B cell (primary cell): ENCODE measurements around the gene PLXDC1. TPM values are rescaled to one million over a fixed set of nuclear protein-coding genes. Genes with fewer than 3 reads are reported as not detected.

Source experiments
- ATAC-seq: fragments of 200-7000 bp; cut with Tn5 transposase; one replicate; pipeline ENCODE4 v1.10.0; 2021; ENCODE audit warnings: low read depth, mild to moderate bottlenecking, moderate number of reproducible peaks, moderate library complexity
- CTCF ChIA-PET: fragments of 350-600 bp; sonication (Branson Sonifier 250); formaldehyde crosslinking; loops from one replicate; lab custom pipeline; 2021; ENCODE audit warnings: antibody characterized with exemption, inconsistent platforms; lab: Charles Lee
- POLR2A ChIA-PET: fragments of 350-600 bp; sonication (Branson Sonifier 250); formaldehyde crosslinking; loops from one replicate; lab custom pipeline; 2021; ENCODE audit warnings: antibody characterized with exemption; lab: Charles Lee
- DNase-seq: peaks from one replicate; pipeline ENCODE4 v3.0.0; 2013
- H2AFZ ChIP-seq: 2 replicates; pipeline ENCODE4 v1.6.1; 2012; ENCODE audit warnings: mild to moderate bottlenecking, low read depth, low read length; ENCODE audit not compliant: insufficient read depth, poor library complexity, severe bottlenecking
- H3K27ac ChIP-seq, 2 donors: 1 replicate in 1 of 2; 2 replicates in 1 of 2; pipeline ENCODE4 v1.5.1; 2012 to 2013; ENCODE audit warnings: low read length in 2 of 2, mild to moderate bottlenecking in 2 of 2, moderate library complexity in 1 of 2
- H3K27me3 ChIP-seq, 4 experiments: fragments of 200-600 bp in 1 of 4; sonication (generic) in 1 of 4; replicated peaks in 1 of 4; 1 replicate in 2 of 4; 2 replicates in 2 of 4; pipeline versions ENCODE4 v1.6.1 to v1.7.0; 2013 to 2016; ENCODE audit warnings: low read length in 3 of 4, mild to moderate bottlenecking in 2 of 4, mixed read lengths in 1 of 4, moderate library complexity in 1 of 4; ENCODE audit not compliant: insufficient read depth in 4 of 4, control insufficient read depth in 3 of 4; ENCODE audit errors: control extremely low read depth in 1 of 4
- H3K36me3 ChIP-seq, 2 experiments: replicated peaks in 1 of 2; 1 replicate in 1 of 2; 2 replicates in 1 of 2; pipeline versions ENCODE4 v1.6.1 to v1.7.1; 2013; ENCODE audit warnings: low read length in 1 of 2; ENCODE audit not compliant: insufficient read depth in 2 of 2, control insufficient read depth in 1 of 2; ENCODE audit errors: control extremely low read depth in 1 of 2, extremely low read depth in 1 of 2
- H3K4me1 ChIP-seq, 2 donors: fragments of 200-600 bp in 1 of 2; sonication (generic) in 1 of 2; 1 replicate in 1 of 2; 2 replicates in 1 of 2; pipeline versions ENCODE4 v1.5.1 to v1.6.1; 2013 to 2017; ENCODE audit warnings: low read length in 2 of 2; ENCODE audit not compliant: control insufficient read depth in 2 of 2, insufficient read depth in 2 of 2
- H3K4me2 ChIP-seq: replicated peaks from 2 replicates; pipeline ENCODE3; 2012; ENCODE audit warnings: mild to moderate bottlenecking, low read depth, low read length; ENCODE audit not compliant: poor library complexity, severe bottlenecking
- H3K4me3 ChIP-seq, 5 experiments: fragments of 200-600 bp in 1 of 5; sonication (generic) in 1 of 5; 1 replicate in 3 of 5; 2 replicates in 2 of 5; pipeline versions ENCODE4 v1.5.1 to v1.7.0; 2011 to 2016; ENCODE audit warnings: low read length in 4 of 5, mild to moderate bottlenecking in 4 of 5, low read depth in 2 of 5, control low read depth in 1 of 5, moderate library complexity in 1 of 5; ENCODE audit not compliant: insufficient read depth in 1 of 5; ENCODE audit errors: control extremely low read depth in 1 of 5, extremely low read depth in 1 of 5
- H3K79me2 ChIP-seq: fragments of 200-600 bp; sonication (generic); one replicate; pipeline ENCODE4 v1.6.0; 2016; ENCODE audit warnings: low read length; ENCODE audit not compliant: control insufficient read depth, insufficient read depth
- H3K9ac ChIP-seq: fragments of 200-600 bp; sonication (generic); 2 replicates; pipeline ENCODE4 v1.6.1; 2017; ENCODE audit warnings: mild to moderate bottlenecking, low read length, moderate library complexity
- H3K9me3 ChIP-seq, 3 donors: one replicate each; pipeline versions ENCODE4 v1.6.1 to v1.7.1; 2013; ENCODE audit warnings: low read length in 2 of 3; ENCODE audit not compliant: control insufficient read depth in 2 of 3, insufficient read depth in 1 of 3; ENCODE audit errors: control extremely low read depth in 1 of 3
- H4K20me1 ChIP-seq: 2 replicates; pipeline ENCODE4 v1.6.0; 2012; ENCODE audit warnings: mild to moderate bottlenecking, low read length; ENCODE audit not compliant: insufficient read depth, control insufficient read depth, poor library complexity, severe bottlenecking
- H3K27ac Mint-ChIP-seq: one replicate; pipeline ENCODE4 v1.8.0; 2021; ENCODE audit warnings: mixed read lengths
- H3K27me3 Mint-ChIP-seq: one replicate; pipeline ENCODE4 v1.8.0; 2021; ENCODE audit warnings: mixed read lengths
- H3K4me1 Mint-ChIP-seq: one replicate; pipeline ENCODE4 v1.8.0; 2021; ENCODE audit warnings: mixed read lengths
- H3K4me3 Mint-ChIP-seq: one replicate; pipeline ENCODE4 v1.8.0; 2021; ENCODE audit warnings: mixed read lengths
- H3K9me3 Mint-ChIP-seq: one replicate; pipeline ENCODE4 v1.8.0; 2022; ENCODE audit warnings: mixed read lengths; ENCODE audit not compliant: insufficient read depth
- CTCF ChIP-seq: fragments of 200-600 bp; IDR thresholded peaks from one replicate; pipeline ENCODE4 v1.8.0; 2022; ENCODE audit warnings: antibody characterized with exemption, mild to moderate bottlenecking
- EZH2 ChIP-seq: IDR thresholded peaks from 2 replicates; pipeline ENCODE4 v1.6.1; 2012; ENCODE audit warnings: borderline replicate concordance, low read depth, mild to moderate bottlenecking, moderate library complexity, low read length; ENCODE audit not compliant: insufficient read depth, poor library complexity, severe bottlenecking
- WGBS: methylation state at CpG from one replicate; pipeline ENCODE4 v1.1.5; 2013; ENCODE audit warnings: missing lambda C conversion rate; ENCODE audit not compliant: insufficient coverage; 5-methylcytosine and 5-hydroxymethylcytosine counted together
- intact Hi-C: fragments of 100-400 bp; cut with micrococcal nuclease; formaldehyde crosslinking; loops from one replicate; pipeline ENCODE4 v1.10.0; 2022
- polyA plus RNA-seq: library from polyadenylated mRNA; depleted of rRNA; stranded (reverse); fragments of >200 nt; gene quantifications from 2 replicates; pipeline ENCODE4 v1.2.3, GENCODE V29; 2012
- total RNA-seq, 2 donors: library from RNA; stranded (reverse); fragments of 120-200 nt in 1 of 2; gene quantifications; 1 replicate in 1 of 2; 2 replicates in 1 of 2; pipeline versions ENCODE4 v1.2.3 to v1.2.4, GENCODE V29; 2013 to 2022

The PLXDC1 gene
- total and polyA plus RNA-seq, 2 donors (not counting 1 experiment from before 2014, with no cell fraction given), result 0.69 TPM; not detected in 1

- Histone ChIP-seq H3K9ac (peak overlapping the region; percentile 86), H3K36me3 (no peaks in the 10 kb centered on the region), H4K20me1 (no peaks in the 10 kb centered on the region), H3K9me3 (no peaks in the 10 kb centered on the region), H3K4me3 (peak overlapping the region in 3 of 5 experiments; percentile 62 to 91 (median 82)), H3K4me2 (peak overlapping the region; percentile 93), H2AFZ (peak overlapping the region; percentile 64), H3K27me3 (peaks cover 0 to 35% (median 17%) of the 10 kb centered on the region in 4 experiments), H3K79me2 (no peaks in the 10 kb centered on the region), H3K4me1 (peaks cover 25 to 34% of the 10 kb centered on the region in 2 donors), H3K27ac (no peak overlapping the region)
- 18% methylated on average over 12 of the region's 25 CpGs for WGBS
- DNase-seq (peak; percentile 27), ATAC-seq (no peak)
- TF ChIP-seq CTCF (no peak), EZH2 (no peak)
- intact Hi-C loops, result loop anchor here (2.0 to 5.0 kb wide), 6 partner anchors 35 to 800 kb away; partner anchors contain the start of genes CACNB1, RPL23 and SOCS7
- H3K27me3 Mint-ChIP-seq, result peaks cover 37% of the 10 kb centered on the region
- H3K4me3 Mint-ChIP-seq, result peak overlapping the region; percentile 94
- CTCF ChIA-PET, result interaction anchor here (0.7 to 7.8 kb wide), 42 partner anchors 13 to 708 kb away, joined by 3 to 259 read pairs (median 6); partner anchors contain the start of genes ARL5C, FBXO47, LASP1 and MLLT6
- POLR2A ChIA-PET, result interaction anchor here (0.6 to 2.3 kb wide), 7 partner anchors 13 to 400 kb away, joined by 3 to 13 read pairs (median 6); partner anchors contain the start of gene RPL19
- H3K9me3 Mint-ChIP-seq, result no peaks in the 10 kb centered on the region
- peaks cover 30% of the 10 kb centered on the region for H3K4me1 Mint-ChIP-seq
- no peak overlapping the region for H3K27ac Mint-ChIP-seq
Observed at GRCh38 chr17:39151943-39152818, 744 bp upstream of the PLXDC1 start.
